Sigmoid colon (tissue), 7 donors: Measurements from ENCODE around the gene PTPRB. TPM values are rescaled to one million over a fixed set of nuclear protein-coding genes. Genes with fewer than 3 reads are reported as not detected.
A peak's percentile ranks its signal among the peaks of the same experiment; 100 is the strongest.

Source experiments
- DNase-seq: peaks from one replicate; pipeline ENCODE4 v3.0.0-alpha.2; 2019
- H3K27ac ChIP-seq, 4 donors: fragments of 200-600 bp; sonication (generic); one replicate each; pipeline ENCODE4 v1.5.1; 2016 to 2019; ENCODE audit warnings: mild to moderate bottlenecking in 1 of 4
- H3K27me3 ChIP-seq, 3 donors: fragments of 200-600 bp; sonication (generic); one replicate each; pipeline ENCODE4 v1.5.1; 2019; ENCODE audit warnings: mild to moderate bottlenecking in 1 of 3
- H3K36me3 ChIP-seq, 4 donors: fragments of 200-600 bp; sonication (generic); one replicate each; pipeline ENCODE4 v1.5.1; 2016 to 2019
- H3K4me1 ChIP-seq, 4 donors: fragments of 200-600 bp; sonication (generic); one replicate each; pipeline ENCODE4 v1.5.1; 2017 to 2019
- H3K4me3 ChIP-seq, 4 donors: fragments of 200-600 bp; sonication (generic); one replicate each; pipeline ENCODE4 v1.5.1; 2017 to 2019; ENCODE audit warnings: mild to moderate bottlenecking in 2 of 4, moderate library complexity in 1 of 4
- H3K9me3 ChIP-seq, 4 donors: fragments of 200-600 bp in 3 of 4; sonication (generic) in 3 of 4; one replicate each; pipeline versions ENCODE4 v1.5.1 to v1.6.1; 2013 to 2019
- EP300 ChIP-seq, 4 donors: sonication (generic); formaldehyde crosslinking; IDR thresholded peaks; one replicate each; pipeline ENCODE4 v1.6.1; 2017; ENCODE audit warnings: antibody characterized with exemption in 4 of 4
- POLR2A ChIP-seq, 2 donors: fragments of 450-650 bp; IDR thresholded peaks; one replicate each; pipeline ENCODE4 v1.6.1; 2016; ENCODE audit warnings: antibody characterized with exemption in 2 of 2, mild to moderate bottlenecking in 2 of 2, moderate library complexity in 2 of 2
- POLR2AphosphoS5 ChIP-seq, 4 donors: sonication (generic); formaldehyde crosslinking; IDR thresholded peaks; one replicate each; pipeline ENCODE4 v1.6.1; 2017; ENCODE audit warnings: antibody characterized with exemption in 4 of 4
- WGBS, 2 donors: extraction: QIAGEN DNeasy Blood & Tissue Kit; methylation state at CpG; one replicate each; pipeline ENCODE4 v1.1.7; 2013; 5-methylcytosine and 5-hydroxymethylcytosine counted together
- intact Hi-C: fragments of 100-400 bp; cut with DNase I; formaldehyde crosslinking; loops from one replicate; pipeline ENCODE4 v1.15.1; 2023
- polyA plus RNA-seq, 3 donors: library from polyadenylated mRNA; stranded (reverse); fragments of 200-250 nt; gene quantifications; one replicate each; pipeline ENCODE4 v1.2.3, GENCODE V29; 2013
- total RNA-seq, 4 donors: library from RNA; depleted of rRNA; stranded (reverse); fragments of >200 nt; gene quantifications; one replicate each; pipeline ENCODE4 v1.1.0, GENCODE V29; 2016
- TF ChIP-seq, protein P1 (sequence below), 4 experiments: fragments of 450-650 bp in 3 of 4; fragments of 200-600 bp in 1 of 4; IDR thresholded peaks; one replicate each; pipeline ENCODE4 v1.5.1; 2016 to 2019; ENCODE audit warnings: antibody characterized with exemption in 4 of 4, mild to moderate bottlenecking in 3 of 4, moderate library complexity in 2 of 4
- donor health status: healthy with polysubstance abuse.
- donor health status: Bipolar disorder and iron deficiency.
- donor health status: healthy.

PTPRB gene
- total and polyA plus RNA-seq, 7 donors = 1.6 to 31.9 (median 15.8) TPM

DNA sequence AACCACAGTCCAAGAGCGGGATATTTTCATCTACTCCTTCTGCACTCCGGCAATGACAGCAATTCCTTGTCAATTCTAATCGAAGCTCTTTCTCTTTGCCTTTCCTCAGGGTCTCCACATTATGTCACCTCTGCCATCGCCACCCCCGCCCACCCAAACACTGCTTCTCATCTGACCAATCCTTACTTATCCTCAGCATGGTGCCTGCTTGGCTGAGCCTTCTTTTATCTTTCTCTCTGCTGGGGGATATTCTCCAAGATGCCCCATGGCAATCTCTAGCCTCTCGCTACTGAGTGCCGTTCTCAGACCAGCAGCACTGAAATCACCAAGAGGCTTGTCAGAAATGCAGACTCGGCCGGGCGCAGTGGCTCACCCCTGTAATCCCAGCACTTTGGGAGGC is 100.6 kb downstream of the PTPRB start:
- no peaks in the 10 kb centered on the region for H3K36me3 ChIP-seq
- no peaks in the 10 kb centered on the region for H3K27me3 ChIP-seq
- TF ChIP-seq, protein P1, sequence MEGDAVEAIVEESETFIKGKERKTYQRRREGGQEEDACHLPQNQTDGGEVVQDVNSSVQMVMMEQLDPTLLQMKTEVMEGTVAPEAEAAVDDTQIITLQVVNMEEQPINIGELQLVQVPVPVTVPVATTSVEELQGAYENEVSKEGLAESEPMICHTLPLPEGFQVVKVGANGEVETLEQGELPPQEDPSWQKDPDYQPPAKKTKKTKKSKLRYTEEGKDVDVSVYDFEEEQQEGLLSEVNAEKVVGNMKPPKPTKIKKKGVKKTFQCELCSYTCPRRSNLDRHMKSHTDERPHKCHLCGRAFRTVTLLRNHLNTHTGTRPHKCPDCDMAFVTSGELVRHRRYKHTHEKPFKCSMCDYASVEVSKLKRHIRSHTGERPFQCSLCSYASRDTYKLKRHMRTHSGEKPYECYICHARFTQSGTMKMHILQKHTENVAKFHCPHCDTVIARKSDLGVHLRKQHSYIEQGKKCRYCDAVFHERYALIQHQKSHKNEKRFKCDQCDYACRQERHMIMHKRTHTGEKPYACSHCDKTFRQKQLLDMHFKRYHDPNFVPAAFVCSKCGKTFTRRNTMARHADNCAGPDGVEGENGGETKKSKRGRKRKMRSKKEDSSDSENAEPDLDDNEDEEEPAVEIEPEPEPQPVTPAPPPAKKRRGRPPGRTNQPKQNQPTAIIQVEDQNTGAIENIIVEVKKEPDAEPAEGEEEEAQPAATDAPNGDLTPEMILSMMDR (IDR thresholded peaks at IDR 0.05) = no peak
- TF ChIP-seq POLR2A (IDR thresholded peaks at IDR 0.05) = no peak
- TF ChIP-seq POLR2AphosphoS5 (IDR thresholded peaks at IDR 0.05) = no peak
- TF ChIP-seq EP300 (IDR thresholded peaks at IDR 0.05) = no peak
- DNase-seq = no peak
- peak overlapping the region; percentile 22 to 64 (median 46) for H3K27ac ChIP-seq
- H3K4me1 ChIP-seq = no peaks in the 10 kb centered on the region
- no peak overlapping the region for H3K4me3 ChIP-seq
- WGBS, 2 donors = 94 to 96% methylated on average over 10 of the region's 10 CpGs
- intact Hi-C loops = no loop called here
- H3K9me3 ChIP-seq = no peaks in the 10 kb centered on the region

DNA sequence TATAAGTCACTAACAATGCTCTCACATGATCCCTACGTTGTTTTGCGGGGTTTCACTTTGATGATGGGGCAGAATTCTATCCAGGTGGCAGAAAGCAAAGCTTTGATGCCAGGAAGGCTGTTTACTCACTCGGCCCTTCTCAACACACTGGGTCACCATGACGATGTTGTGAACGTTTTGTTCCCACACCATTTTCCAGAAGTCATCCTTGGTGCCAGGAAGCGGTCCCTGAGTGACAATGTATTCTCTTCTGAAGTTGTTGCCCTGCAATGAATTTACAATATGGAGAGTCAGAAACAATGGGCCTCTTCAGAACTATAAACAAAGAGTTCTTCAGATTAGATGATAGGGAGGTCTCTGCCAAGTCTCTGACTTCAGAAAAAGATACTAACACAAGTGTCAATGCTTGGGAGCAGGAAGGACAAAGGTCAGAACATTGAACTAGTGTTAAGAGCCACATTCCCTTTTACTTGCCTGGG is 101.3 kb downstream of the PTPRB start:
- no peaks in the 10 kb centered on the region for H3K27me3 ChIP-seq
- DNase-seq = peak; percentile 69
- no peaks in the 10 kb centered on the region for H3K9me3 ChIP-seq
- intact Hi-C loops = no loop called here
- H3K36me3 ChIP-seq = no peaks in the 10 kb centered on the region
- 13 to 62% methylated on average over 6 of the region's 6 CpGs for WGBS, 2 donors
- TF ChIP-seq EP300 (IDR thresholded peaks at IDR 0.05) (peak in 3 of 4 donors; percentile 32 to 87 (median 59)), POLR2AphosphoS5 (IDR thresholded peaks at IDR 0.05) (peak; percentile 15 to 60 (median 42)), POLR2A (IDR thresholded peaks at IDR 0.05) (no peak)
- TF ChIP-seq, protein P1 (IDR thresholded peaks at IDR 0.05) = no peak
- no peaks in the 10 kb centered on the region for H3K4me1 ChIP-seq
- peak overlapping the region; percentile 43 to 69 (median 52) for H3K27ac ChIP-seq
- H3K4me3 ChIP-seq = no peak overlapping the region

DNA sequence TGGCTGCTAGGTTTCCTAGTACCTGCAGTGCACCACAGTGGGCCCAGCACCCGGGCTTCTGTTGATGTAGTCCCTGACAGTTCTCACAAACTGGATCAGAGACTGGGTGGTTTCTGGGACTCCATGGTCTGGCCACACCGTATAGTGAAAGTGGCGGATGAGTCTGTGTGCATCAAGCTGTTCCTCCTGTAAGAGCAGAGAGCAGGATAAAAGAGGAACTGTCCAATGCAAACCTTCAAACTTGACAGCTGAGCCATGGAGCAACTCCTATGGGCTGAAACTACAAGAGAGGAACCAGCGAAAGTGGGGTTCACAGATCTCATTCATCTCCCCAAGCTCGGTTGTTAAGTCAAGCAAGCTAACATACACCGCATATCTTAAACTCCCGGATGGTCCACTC is 102.8 kb downstream of the PTPRB start:
- H3K27me3 ChIP-seq = no peaks in the 10 kb centered on the region
- H3K27ac ChIP-seq = peak overlapping the region; percentile 7 to 69 (median 32)
- no peaks in the 10 kb centered on the region for H3K9me3 ChIP-seq
- intact Hi-C loops = no loop called here
- no peaks in the 10 kb centered on the region for H3K4me1 ChIP-seq
- no peak for TF ChIP-seq POLR2AphosphoS5 (IDR thresholded peaks at IDR 0.05)
- TF ChIP-seq, protein P1 (IDR thresholded peaks at IDR 0.05) = no peak
- TF ChIP-seq EP300 (IDR thresholded peaks at IDR 0.05) = no peak
- TF ChIP-seq POLR2A (IDR thresholded peaks at IDR 0.05) = no peak
- no peaks in the 10 kb centered on the region for H3K36me3 ChIP-seq
- no peak for DNase-seq
- no peak overlapping the region for H3K4me3 ChIP-seq
- WGBS, 2 donors = 91 to 94% methylated on average over 7 of the region's 7 CpGs

DNA sequence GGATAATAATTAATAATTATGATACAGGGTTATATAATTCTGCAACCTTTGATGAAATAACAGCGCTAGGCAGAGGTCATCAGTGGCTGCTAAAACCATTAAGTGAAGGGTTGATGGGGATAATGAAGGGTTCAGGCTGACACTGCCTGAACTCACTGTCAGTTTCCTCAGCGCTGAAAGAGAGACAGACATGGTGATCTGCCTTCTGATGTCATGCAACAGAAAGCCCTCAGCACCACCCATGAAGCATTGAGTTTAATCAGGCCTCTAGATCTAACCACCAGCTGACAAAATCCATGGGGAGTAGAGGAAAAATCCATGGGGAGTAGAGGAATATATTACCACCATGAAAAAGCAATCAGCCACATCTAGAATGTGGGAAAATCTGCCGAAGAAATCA is 107.6 kb downstream of the PTPRB start:
- WGBS, 2 donors = 91 to 94% methylated on average over 3 of the region's 3 CpGs
- H3K36me3 ChIP-seq = no peaks in the 10 kb centered on the region
- no peak overlapping the region for H3K27ac ChIP-seq
- no peaks in the 10 kb centered on the region for H3K27me3 ChIP-seq
- no peak for DNase-seq
- intact Hi-C loops = no loop called here
- no peaks in the 10 kb centered on the region for H3K9me3 ChIP-seq
- H3K4me1 ChIP-seq = no peaks in the 10 kb centered on the region
- TF ChIP-seq POLR2A (IDR thresholded peaks at IDR 0.05) (no peak), EP300 (IDR thresholded peaks at IDR 0.05) (no peak), POLR2AphosphoS5 (IDR thresholded peaks at IDR 0.05) (no peak)
- TF ChIP-seq, protein P1 (IDR thresholded peaks at IDR 0.05) = no peak
- H3K4me3 ChIP-seq = no peak overlapping the region

DNA sequence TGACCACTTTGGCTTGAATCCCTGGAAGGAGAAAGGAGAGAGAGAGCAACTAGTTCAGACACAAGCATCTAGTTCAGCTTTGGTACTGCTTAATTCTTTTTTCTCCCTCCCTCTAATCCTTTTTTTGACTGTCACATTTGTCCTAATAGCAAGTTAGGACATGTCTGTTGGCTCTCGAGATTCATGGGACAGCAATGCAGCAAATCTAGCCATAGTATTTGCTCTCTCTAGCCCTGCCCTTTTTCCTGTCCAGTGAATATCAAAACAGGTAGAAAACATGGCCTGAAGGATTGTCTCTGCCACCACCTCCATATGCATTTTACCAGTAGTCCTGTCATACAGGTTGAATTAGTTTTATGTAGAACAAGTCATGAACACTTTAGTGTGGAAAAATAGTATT is 116.4 kb downstream of the PTPRB start:
- H3K36me3 ChIP-seq = no peaks in the 10 kb centered on the region
- H3K9me3 ChIP-seq = peaks cover 0 to 3% (median 0%) of the 10 kb centered on the region in 4 donors
- no peak overlapping the region for H3K4me3 ChIP-seq
- 84 to 89% methylated on average over 1 of the region's 1 CpG for WGBS, 2 donors
- no peaks in the 10 kb centered on the region for H3K4me1 ChIP-seq
- intact Hi-C loops = no loop called here
- DNase-seq = no peak
- no peaks in the 10 kb centered on the region for H3K27me3 ChIP-seq
- no peak overlapping the region for H3K27ac ChIP-seq
- TF ChIP-seq POLR2AphosphoS5 (IDR thresholded peaks at IDR 0.05) (no peak), POLR2A (IDR thresholded peaks at IDR 0.05) (no peak), EP300 (IDR thresholded peaks at IDR 0.05) (no peak)
- TF ChIP-seq, protein P1 (IDR thresholded peaks at IDR 0.05) = no peak
